Stimulated activated CD8-positive, alpha-beta memory T cell treated with anti-CD3 and anti-CD28 coated beads, Interleukin-4, amount 100 ng/mL, for 24 hours (primary cell): ENCODE measurements around the gene SRGAP1.
"Not testable (repeated sequence)": the region's sequence is repeated elsewhere in the genome, so short reads cannot be mapped to it uniquely, and the experiment has no call there.

Experiments
- DNase-seq: peaks from one replicate; pipeline ENCODE4 v3.0.0-alpha.2; 2020; ENCODE audit warnings: low read depth

The SRGAP1 gene

DNA sequence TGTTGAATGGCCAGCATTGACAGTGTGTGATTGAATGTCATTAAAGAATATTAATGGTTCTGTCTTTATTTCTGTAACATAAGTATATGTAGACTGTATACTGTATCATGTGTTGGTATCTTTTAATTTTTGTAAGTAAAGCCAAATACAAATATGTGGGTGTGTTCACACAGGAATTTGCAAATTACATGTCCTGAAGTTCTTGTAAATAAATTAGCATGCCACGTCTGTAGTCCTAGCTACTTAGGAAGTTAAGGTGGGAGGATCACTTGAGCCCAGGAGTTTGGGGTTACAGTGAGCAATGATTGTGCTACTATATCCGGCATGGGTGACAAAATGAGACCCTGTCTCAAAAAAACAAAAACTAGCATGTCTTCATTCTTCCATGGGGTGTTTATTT lies 278.5 kb downstream of the SRGAP1 start:
- DNase-seq: no peak

DNA sequence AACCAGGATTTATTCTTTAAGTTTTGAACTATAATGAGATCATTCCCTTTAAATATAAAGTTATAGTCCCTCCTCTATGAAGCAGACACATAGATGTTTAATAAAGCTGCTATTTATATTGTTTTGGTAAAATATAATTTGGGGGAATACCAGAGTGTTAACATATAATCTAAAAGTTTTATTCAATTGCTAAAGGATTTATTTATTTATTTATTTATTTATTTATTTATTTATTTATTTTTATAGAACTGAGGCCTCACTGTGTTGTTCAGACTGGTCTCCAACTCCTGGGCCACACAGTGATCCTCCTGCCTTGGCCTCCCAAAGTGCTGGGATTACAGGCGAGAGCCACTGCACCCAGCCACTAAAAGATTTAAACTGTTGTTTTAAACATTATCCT lies 278.9 kb downstream of the SRGAP1 start:
- no peak for DNase-seq

GRCh38 chr12:64124511-64125197 lies 280.2 kb downstream of the SRGAP1 start:
- no peak for DNase-seq

DNA sequence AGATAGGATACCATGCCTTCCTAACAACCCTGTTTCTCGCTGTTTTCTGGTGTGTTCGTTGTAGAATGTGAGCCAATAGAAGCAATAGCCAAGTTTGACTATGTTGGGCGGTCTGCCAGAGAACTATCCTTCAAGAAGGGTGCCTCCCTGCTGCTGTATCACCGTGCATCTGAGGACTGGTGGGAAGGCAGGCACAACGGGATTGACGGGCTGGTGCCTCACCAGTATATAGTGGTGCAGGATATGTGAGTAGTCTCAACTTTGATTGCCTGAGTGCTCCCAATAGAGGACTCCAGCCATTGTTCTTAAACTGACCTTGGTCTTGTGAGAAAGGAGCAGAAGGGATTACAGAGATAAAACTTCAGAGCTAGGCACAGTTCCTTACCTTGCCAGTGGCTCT lies 281.4 kb downstream of the SRGAP1 start:
- DNase-seq: no peak

GRCh38 chr12:64127811-64128210 lies 283.3 kb downstream of the SRGAP1 start:
- DNase-seq: no peak

DNA sequence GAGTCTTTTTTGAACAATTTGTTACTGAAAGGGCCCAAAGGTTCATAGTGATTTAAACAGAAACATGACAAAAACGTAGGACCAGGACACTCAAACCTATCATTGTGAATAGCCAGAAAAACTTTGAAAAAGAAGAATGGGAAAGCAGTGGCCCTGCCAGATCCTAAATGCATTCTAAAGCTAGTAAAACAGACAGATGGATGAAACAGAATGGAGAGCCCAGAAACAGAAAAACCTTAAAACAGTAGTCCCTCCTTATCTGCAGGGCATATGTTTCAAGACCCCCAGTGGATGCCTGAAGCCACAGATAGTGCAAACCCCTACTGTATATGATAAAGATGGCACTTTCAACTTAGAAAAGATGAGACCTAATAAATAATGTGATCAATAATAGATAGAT lies 283.9 kb downstream of the SRGAP1 start:
- no peak for DNase-seq

DNA sequence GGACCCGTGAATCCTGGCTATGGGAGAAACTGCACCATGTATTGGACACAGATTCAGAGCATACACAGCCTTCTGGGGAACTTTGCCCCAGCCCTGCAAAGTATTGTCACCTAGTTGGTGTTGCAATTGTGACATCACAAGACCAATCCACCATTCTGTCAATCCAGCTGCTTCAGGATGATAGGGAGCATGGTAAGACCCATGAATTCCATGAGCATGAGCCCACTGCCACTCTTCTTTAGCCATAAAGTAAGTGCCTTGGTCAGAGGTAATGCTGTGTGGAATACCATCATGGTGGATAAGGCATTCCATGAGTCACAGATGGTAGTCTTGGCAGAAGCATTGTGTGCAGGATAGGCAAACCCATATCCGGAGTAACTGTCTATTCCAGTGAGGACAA lies 286.0 kb downstream of the SRGAP1 start:
- not testable (repeated sequence) for DNase-seq

- not testable (repeated sequence) for DNase-seq
Observed at GRCh38 chr12:64131456-64131855, 287.0 kb downstream of the SRGAP1 start.

DNA sequence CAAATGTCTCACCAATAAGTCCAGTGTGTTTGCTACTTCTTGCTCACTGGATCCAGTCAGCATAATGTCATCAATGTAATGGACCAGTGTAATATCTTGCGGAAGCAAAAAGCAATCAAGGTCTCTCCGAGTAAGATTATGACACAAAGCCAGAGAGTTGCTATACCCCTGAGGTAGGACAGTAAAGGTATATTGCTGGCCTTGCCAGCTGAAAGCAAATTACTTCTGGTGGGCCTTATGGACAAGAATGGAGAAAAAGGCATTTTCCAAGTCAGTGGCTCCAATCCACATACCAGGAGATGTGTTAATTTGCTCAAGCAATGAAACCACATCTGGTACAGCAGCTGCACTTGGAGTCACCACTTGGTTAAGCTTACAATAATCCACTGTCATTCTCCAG lies 288.2 kb downstream of the SRGAP1 start:
- DNase-seq: not testable (repeated sequence)

DNA sequence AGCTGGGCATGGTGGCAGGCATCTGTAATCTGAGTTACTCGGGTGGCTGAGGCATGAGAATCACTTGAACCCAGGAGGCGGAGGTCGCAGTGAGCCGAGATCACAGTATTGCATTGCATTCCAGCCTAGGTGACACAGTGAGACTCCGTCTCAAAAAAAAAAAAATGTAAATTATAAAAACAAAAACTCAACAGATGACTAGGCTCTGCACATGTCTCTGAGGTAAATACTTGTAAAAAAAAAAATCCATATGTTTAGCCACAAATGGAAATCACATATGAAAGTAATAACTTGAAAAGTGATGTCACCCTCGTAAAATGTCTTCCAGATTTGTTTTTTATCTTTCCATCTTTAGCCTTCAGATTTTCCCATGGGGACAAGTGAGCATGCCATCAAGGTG lies 292.6 kb downstream of the SRGAP1 start:
- no peak for DNase-seq

DNA sequence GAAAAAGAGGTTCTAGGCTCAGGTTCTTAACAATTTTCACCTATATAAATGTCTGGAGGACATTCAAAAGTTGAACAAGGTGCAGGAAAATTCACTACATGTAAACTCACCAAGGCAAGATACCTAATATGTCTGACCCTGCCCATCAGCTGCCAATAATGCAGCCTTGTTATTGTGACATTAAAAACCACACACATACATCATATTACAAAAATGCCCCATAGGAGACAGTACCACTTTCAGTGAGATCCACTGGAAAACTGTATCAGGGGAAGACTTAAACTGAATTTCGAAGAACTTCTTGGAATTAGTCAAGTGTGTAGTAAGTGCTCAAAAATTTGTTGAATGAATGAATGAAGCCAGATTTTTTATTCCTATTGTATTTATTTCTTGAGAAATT lies 294.5 kb downstream of the SRGAP1 start:
- no peak for DNase-seq

DNA sequence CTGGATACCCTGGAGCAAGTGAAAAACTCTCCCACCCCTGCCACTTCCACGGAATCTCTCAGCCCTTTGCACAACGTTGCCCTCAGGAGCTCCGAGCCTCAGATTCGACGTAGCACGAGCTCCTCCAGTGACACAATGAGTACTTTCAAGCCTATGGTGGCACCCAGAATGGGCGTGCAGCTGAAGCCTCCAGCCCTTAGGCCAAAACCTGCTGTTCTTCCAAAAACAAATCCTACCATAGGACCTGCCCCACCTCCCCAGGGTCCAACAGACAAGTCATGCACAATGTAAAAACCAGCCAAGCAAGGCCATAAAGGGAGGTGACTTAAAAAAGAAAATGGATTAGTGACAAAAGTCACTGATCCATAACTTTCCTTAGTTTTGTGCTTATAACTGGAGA lies 297.9 kb downstream of the SRGAP1 start:
- no peak for DNase-seq

GRCh38 chr12:64142784-64143183 lies 298.3 kb downstream of the SRGAP1 start:
- DNase-seq: no peak

GRCh38 chr12:64145226-64145625 lies 300.7 kb downstream of the SRGAP1 start:
- DNase-seq: no peak

DNA sequence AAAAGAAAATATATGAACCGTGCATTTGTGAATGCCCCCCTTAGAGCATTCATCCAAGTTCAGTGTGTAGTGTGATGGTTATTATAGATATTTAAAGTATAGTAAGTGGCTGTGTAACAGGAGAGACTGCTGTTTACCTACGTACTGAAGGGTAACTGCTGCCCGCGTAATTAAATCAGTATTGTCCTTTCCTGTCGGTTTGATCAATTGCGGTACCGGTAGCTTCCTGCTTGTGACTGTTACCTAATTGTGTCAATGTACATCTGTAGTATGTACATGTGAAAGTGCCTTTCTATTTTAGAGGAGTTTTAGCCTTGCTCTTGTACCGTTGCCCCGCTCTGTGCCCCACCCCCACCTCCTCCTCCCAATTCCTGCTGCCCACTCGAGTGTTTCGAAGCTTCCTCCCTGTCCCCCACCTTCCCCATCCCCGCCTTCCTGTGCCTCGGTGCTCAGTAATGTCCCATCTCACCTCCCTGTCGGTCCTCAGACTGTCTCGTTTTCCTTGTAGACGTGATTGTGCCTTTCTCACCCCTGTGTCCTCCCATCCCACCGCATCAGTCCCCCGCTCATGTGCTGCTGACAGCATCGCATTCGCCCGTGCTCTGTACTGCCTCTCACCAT lies 302.6 kb downstream of the SRGAP1 start:
- no peak for DNase-seq

GRCh38 chr12:64147875-64148274 lies 303.4 kb downstream of the SRGAP1 start:
- DNase-seq: no peak

DNA sequence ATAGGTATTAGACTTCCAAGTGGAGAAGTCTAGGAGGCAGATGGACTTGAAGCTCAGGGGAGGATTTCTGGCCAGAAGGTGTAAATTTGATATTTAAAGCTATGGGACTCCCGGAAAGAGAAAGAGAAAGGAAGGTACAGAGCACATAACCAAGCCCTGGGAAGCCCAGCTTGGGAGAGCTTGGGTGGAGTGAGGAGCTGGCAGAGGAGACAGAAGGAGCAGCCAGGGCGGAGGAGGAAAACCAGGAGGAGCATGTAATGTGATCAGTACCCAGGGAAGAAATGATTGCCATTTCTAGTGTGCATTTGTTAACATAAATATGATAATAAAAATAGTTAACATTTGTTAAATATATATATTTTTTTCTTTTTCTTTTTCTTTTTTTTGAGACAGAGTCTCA lies 310.2 kb downstream of the SRGAP1 start:
- DNase-seq: no peak

DNA sequence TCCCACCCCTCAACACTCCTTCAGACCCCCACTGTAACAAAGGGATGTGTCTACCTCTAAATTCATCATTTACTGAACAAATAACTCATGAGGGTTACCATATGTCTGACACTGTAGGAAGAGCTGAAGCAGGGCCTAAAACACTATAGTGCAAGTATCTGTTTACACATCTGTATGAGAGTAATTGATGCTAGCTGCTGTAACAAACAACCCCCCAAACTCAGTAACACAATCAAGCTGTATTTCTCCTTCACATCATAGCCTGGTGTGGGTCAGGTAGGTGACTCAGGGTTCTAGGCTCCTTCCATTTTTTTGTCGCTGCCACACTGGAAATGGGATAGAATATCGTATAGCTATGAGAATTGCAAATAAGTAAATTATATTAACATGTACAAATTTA lies 312.6 kb downstream of the SRGAP1 start:
- DNase-seq: no peak

GRCh38 chr12:64160021-64160710 lies 315.7 kb downstream of the SRGAP1 start:
- DNase-seq: no peak

GRCh38 chr12:64160711-64161060 lies 316.2 kb downstream of the SRGAP1 start:
- DNase-seq: no peak

GRCh38 chr12:64166606-64167005 lies 322.1 kb downstream of the SRGAP1 start:
- DNase-seq: not testable (repeated sequence)

DNA sequence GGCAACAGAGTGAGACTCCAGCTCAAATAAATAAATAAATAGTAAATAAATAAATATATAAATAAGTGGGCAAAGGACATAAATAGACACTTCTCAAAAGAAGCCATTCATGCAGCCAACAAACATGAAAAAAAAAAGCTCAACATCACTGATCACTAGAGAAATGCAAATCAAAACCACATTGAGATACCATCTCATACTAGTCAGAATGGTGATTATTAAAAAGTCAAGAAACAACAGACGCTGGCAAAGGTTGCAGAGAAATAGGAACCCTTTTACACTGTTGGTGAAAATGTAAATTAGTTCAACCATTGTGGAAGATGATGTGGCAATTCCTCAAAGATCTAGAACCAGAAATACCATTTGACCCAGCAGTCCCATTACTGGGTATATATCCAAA lies 322.5 kb downstream of the SRGAP1 start:
- not testable (repeated sequence) for DNase-seq

- DNase-seq: no peak
Observed at GRCh38 chr12:64170024-64170423, 325.5 kb downstream of the SRGAP1 start.

DNA sequence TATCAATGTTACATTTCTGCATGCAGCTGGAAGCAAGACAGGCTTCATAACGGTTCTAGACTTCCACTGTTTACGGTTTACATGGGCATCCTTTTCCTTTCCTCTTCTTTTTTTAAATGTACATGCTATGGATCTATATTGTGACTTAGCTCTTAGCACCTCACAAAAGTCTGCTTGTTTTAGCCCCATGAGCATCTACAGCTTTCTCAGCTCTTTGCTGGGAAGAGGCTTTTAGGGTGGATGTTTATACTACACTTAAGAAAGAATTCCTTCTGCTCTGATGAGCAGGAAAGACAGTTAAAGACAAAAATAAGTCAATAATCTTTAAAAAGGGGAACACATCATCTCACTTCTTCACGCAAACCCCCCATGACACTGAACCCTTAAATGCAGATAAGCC lies 326.2 kb downstream of the SRGAP1 start:
- DNase-seq: no peak
